Gastroesophageal sphincter (tissue), 4 donors: ENCODE data around the gene HGFAC. TPM values are rescaled to one million over a fixed set of nuclear protein-coding genes. Genes with fewer than 3 reads are reported as not detected.

ENCODE experiments used
- ATAC-seq: fragments of 150-250 bp; one replicate; pipeline ENCODE4 v1.9.1; 2016; ENCODE audit warnings: mild to moderate bottlenecking, moderate library complexity
- H3K27ac ChIP-seq, 4 donors: fragments of 200-600 bp; sonication (generic) in 3 of 4; 1 replicate in 3 of 4; 2 replicates in 1 of 4; pipeline ENCODE4 v1.5.1; 2016 to 2019
- H3K27me3 ChIP-seq: fragments of 200-600 bp; sonication (generic); one replicate; pipeline ENCODE4 v1.5.1; 2019
- H3K36me3 ChIP-seq, 2 donors: fragments of 200-600 bp; sonication (generic); one replicate each; pipeline ENCODE4 v1.5.1; 2019; ENCODE audit warnings: control low read depth in 1 of 2
- H3K4me1 ChIP-seq, 3 donors: fragments of 200-600 bp; sonication (generic); 1 replicate in 2 of 3; 2 replicates in 1 of 3; pipeline ENCODE4 v1.5.1; 2016 to 2019; ENCODE audit warnings: control low read depth in 2 of 3
- H3K4me3 ChIP-seq, 2 donors: fragments of 200-600 bp; sonication (generic); one replicate each; pipeline ENCODE4 v1.5.1; 2019; ENCODE audit warnings: mild to moderate bottlenecking in 1 of 2, moderate library complexity in 1 of 2
- H3K9me3 ChIP-seq, 3 donors: fragments of 200-600 bp; sonication (generic); one replicate each; pipeline ENCODE4 v1.5.1; 2017 to 2019; ENCODE audit warnings: control low read depth in 2 of 3
- CTCF ChIP-seq, 4 experiments: fragments of 200-600 bp in 2 of 4; fragments of 450-650 bp in 2 of 4; sonication (generic) in 1 of 4; IDR thresholded peaks; one replicate each; pipeline ENCODE4 v1.5.1; 2017 to 2019; ENCODE audit warnings: antibody characterized with exemption in 4 of 4, mild to moderate bottlenecking in 2 of 4, moderate library complexity in 2 of 4
- EP300 ChIP-seq: sonication (generic); formaldehyde crosslinking; IDR thresholded peaks from one replicate; pipeline ENCODE4 v1.6.1; 2017; ENCODE audit warnings: antibody characterized with exemption, mild to moderate bottlenecking
- POLR2A ChIP-seq, 2 donors: fragments of 450-650 bp; IDR thresholded peaks; one replicate each; pipeline ENCODE4 v1.6.1; 2017; ENCODE audit warnings: antibody characterized with exemption in 2 of 2, mild to moderate bottlenecking in 2 of 2, moderate library complexity in 1 of 2
- POLR2AphosphoS5 ChIP-seq: sonication (generic); formaldehyde crosslinking; IDR thresholded peaks from one replicate; pipeline ENCODE4 v1.6.1; 2017; ENCODE audit warnings: antibody characterized with exemption
- WGBS, 2 donors: methylation state at CpG; one replicate each; pipeline ENCODE4 v1.1.5; 2018; ENCODE audit warnings: low coverage in 1 of 2; 5-methylcytosine and 5-hydroxymethylcytosine counted together
- total RNA-seq, 4 donors: library from RNA; depleted of rRNA; stranded (reverse); fragments of >200 nt; gene quantifications; one replicate each; pipeline ENCODE4 v1.1.0, GENCODE V29; 2016

HGFAC gene
- total RNA-seq, 4 donors from 2014 or later: 0.13 to 1.8 (median 0.62) TPM; not detected in 1

GRCh38 chr4:3485886-3486540 lies 44.2 kb downstream of the HGFAC start:
- ATAC-seq: no peak
- TF ChIP-seq EP300 (no peak), CTCF (IDR thresholded peaks at IDR 0.05) (no peak), POLR2A (IDR thresholded peaks at IDR 0.05) (no peak)
- no CpG with 5 or more reads among the region's 25 CpGs for WGBS, 2 donors
- Histone ChIP-seq H3K27ac (no peak overlapping the region), H3K9me3 (no peaks in the 10 kb centered on the region), H3K4me1 (peaks cover 0 to 20% (median 0%) of the 10 kb centered on the region in 3 donors), H3K4me3 (no peak overlapping the region), H3K27me3 (peaks cover 86% of the 10 kb centered on the region), H3K36me3 (no peaks in the 10 kb centered on the region)

- no peak overlapping the region for H3K27ac ChIP-seq
- no peak overlapping the region for H3K4me3 ChIP-seq
- TF ChIP-seq EP300: no peak
- TF ChIP-seq POLR2A (IDR thresholded peaks at IDR 0.05): no peak
- TF ChIP-seq CTCF (IDR thresholded peaks at IDR 0.05): no peak
- TF ChIP-seq POLR2AphosphoS5: no peak
- no peak for ATAC-seq
- no peaks in the 10 kb centered on the region for H3K36me3 ChIP-seq
- H3K9me3 ChIP-seq: no peaks in the 10 kb centered on the region
- peaks cover 87% of the 10 kb centered on the region for H3K27me3 ChIP-seq
- peaks cover 0 to 20% (median 0%) of the 10 kb centered on the region in 3 donors for H3K4me1 ChIP-seq
- 100% methylated on average over 2 of the region's 25 CpGs; no CpG with 5 or more reads in 1 of the 2 donors for WGBS, 2 donors
Observed at GRCh38 chr4:3486541-3487540, 45.1 kb downstream of the HGFAC start.

- WGBS, 2 donors: 60% methylated on average over 1 of the region's 7 CpGs; no CpG with 5 or more reads in 1 of the 2 donors
- no peak for TF ChIP-seq POLR2AphosphoS5
- no peak for TF ChIP-seq CTCF (IDR thresholded peaks at IDR 0.05)
- TF ChIP-seq EP300: no peak
- no peak for TF ChIP-seq POLR2A (IDR thresholded peaks at IDR 0.05)
- Histone ChIP-seq H3K27ac (no peak overlapping the region), H3K4me1 (peaks cover 0 to 20% (median 0%) of the 10 kb centered on the region in 3 donors), H3K36me3 (peaks cover 0 to 2% of the 10 kb centered on the region in 2 donors), H3K4me3 (no peak overlapping the region), H3K27me3 (peaks cover 88% of the 10 kb centered on the region), H3K9me3 (no peaks in the 10 kb centered on the region)
- no peak for ATAC-seq
Observed at GRCh38 chr4:3487861-3488260, 46.1 kb downstream of the HGFAC start.

GRCh38 chr4:3488820-3489219 lies 47.1 kb downstream of the HGFAC start:
- ATAC-seq: no peak
- peaks cover 0 to 10% of the 10 kb centered on the region in 2 donors for H3K36me3 ChIP-seq
- TF ChIP-seq POLR2A (IDR thresholded peaks at IDR 0.05) (no peak), EP300 (no peak)
- H3K4me1 ChIP-seq: peaks cover 0 to 13% (median 0%) of the 10 kb centered on the region in 3 donors
- H3K27me3 ChIP-seq: peaks cover 90% of the 10 kb centered on the region
- 43% methylated on average over 4 of the region's 11 CpGs; no CpG with 5 or more reads in 1 of the 2 donors for WGBS, 2 donors
- no peak overlapping the region for H3K4me3 ChIP-seq
- H3K9me3 ChIP-seq: no peaks in the 10 kb centered on the region
- no peak overlapping the region for H3K27ac ChIP-seq

GRCh38 chr4:3489451-3489962 lies 47.7 kb downstream of the HGFAC start:
- Histone ChIP-seq H3K27ac (no peak overlapping the region), H3K27me3 (peaks cover 90% of the 10 kb centered on the region), H3K36me3 (peaks cover 0 to 10% of the 10 kb centered on the region in 2 donors), H3K4me3 (no peak overlapping the region), H3K4me1 (peaks cover 0 to 9% (median 0%) of the 10 kb centered on the region in 3 donors), H3K9me3 (no peaks in the 10 kb centered on the region)
- no peak for TF ChIP-seq POLR2A (IDR thresholded peaks at IDR 0.05)
- TF ChIP-seq POLR2AphosphoS5: no peak
- no peak for TF ChIP-seq CTCF (IDR thresholded peaks at IDR 0.05)
- TF ChIP-seq EP300: no peak
- 43 to 46% methylated on average over 4 to 5 of the region's 20 CpGs for WGBS, 2 donors
- ATAC-seq: no peak
